ENCODE data around the gene AGFG2. TPM values are rescaled to one million over a fixed set of nuclear protein-coding genes. Genes with fewer than 3 reads are reported as not detected.
A peak's percentile ranks its signal among the peaks of the same experiment; 100 is the strongest.

AGFG2 gene
- total and polyA plus RNA-seq, 2 of the 13 experiments (the other 11 are each of a cell fraction or from before 2014, with no cell fraction given), result 125 to 132 TPM

GRCh38 chr7:100567751-100568175 lies 28.8 kb downstream of the AGFG2 start (continued):
- no peak for TF ChIP-seq BCL6 (CRISPR knock-in tag; IDR thresholded peaks at IDR 0.05)
- no peak for TF ChIP-seq E2F5 (CRISPR knock-in tag; conservative IDR thresholded peaks at IDR 0.05)
- peak; percentile 89 for TF ChIP-seq RFX3 (CRISPR knock-in tag; IDR thresholded peaks at IDR 0.05)
- no peak for TF ChIP-seq ZNF510 (CRISPR knock-in tag; IDR thresholded peaks at IDR 0.05; ENCODE audit: low read depth)

DNA sequence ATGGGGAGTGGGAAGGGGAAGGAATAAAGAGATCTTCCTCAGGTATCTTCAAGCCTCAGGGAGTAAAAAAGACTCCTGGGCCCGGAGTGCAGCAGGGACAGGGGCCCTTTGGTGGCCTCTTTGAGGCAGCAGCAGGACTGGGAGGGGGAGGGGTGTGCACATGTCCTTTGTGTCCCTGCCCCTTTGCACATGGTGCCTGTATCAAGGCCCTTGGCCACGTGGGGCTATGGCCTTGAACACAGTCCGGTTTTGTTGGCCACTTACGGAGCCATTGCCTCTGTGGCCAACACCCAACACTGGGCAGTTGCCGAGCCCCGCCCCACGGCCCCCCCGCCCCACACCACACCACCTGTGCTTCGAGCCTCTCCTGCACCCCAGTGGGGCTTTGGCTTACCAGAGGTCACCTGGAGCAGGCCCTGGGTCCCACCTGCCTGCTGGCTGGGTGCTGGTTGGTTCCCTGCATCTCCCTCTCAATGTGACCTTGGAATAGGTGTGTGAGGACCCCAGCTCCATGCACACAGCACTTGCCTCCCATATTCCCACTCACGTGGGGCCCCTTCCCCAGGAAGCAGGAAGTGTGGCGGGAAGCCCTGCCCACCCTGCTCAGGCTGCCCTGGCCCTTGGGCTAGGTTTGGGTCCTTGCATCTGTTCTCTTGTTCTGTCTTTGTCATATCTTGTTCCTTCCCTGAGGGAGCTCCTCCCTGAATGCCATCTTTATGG lies 29.3 kb downstream of the AGFG2 start:
- ChIA-PET POLR2A (interaction anchor here (0.7 to 3.6 kb wide), 9 partner anchors 9 to 132 kb away, joined by 3 to 33 read pairs (median 8); partner anchors contain the start of genes AGFG2, FBXO24, GNB2 and LRCH4), CTCF (ENCODE audit: low intra/inter-chr PET ratio, low total read pairs) (interaction anchor here (1.1 to 1.5 kb wide), 2 partner anchors 9 to 85 kb away, joined by 3 read pairs; partner anchors contain the start of gene NYAP1)
- FAIRE-seq, result peak; percentile 89
- DNase-seq (ENCODE audit: low spot score), result peak; percentile 93
- H3K79me2 ChIP-seq (ENCODE audit: insufficient read depth, low read length), result no peaks in the 10 kb centered on the region
- H3K4me3 ChIP-seq (replicated peaks in 1 of 3; ENCODE audit: insufficient read depth in 1 of 3, low read depth in 2 of 3, low read length in 3 of 3), result peak overlapping the region in 1 of 3 experiments; percentile 47; a peak in 2 of 6 replicates
- in situ Hi-C loops (cut with HindIII; ENCODE audit: extremely low pct_ligation_motif_present, low pct_unique_long_range_greater_than_20kb) (loop anchor here (5.0 kb wide), 1 partner anchor 81 kb away; no protein-coding TSS in a partner anchor), intact Hi-C loops (cut with micrococcal nuclease; ENCODE audit: unreplicated experiment) (no loop called here)
- H3K9me3 ChIP-seq (ENCODE audit: low read length), result no peaks in the 10 kb centered on the region
- peaks cover 14% of the 10 kb centered on the region; the same call in 1 of the 2 replicates for H4K20me1 ChIP-seq (ENCODE audit: insufficient read depth, low read length)
- peak; percentile 8 for ATAC-seq
- no peak overlapping the region for H2AFZ ChIP-seq (ENCODE audit: low read length)
- H3K27me3 ChIP-seq (ENCODE audit: control insufficient read depth in 1 of 2, insufficient read depth in 2 of 2, low read length in 2 of 2), result no peaks in the 10 kb centered on the region
- peaks cover 9 to 24% of the 10 kb centered on the region in 2 experiments for H3K36me3 ChIP-seq (replicated peaks in 1 of 2; ENCODE audit: control insufficient read depth in 1 of 2, insufficient read depth in 2 of 2, low read length in 2 of 2)
- BruUV-seq (replicated peaks), result no TSS peak
- H3K4me2 ChIP-seq (ENCODE audit: low read depth, low read length), result peak overlapping the region; percentile 78
- H3K27ac ChIP-seq (ENCODE audit: extremely low read length, insufficient read depth, low read length), result peak overlapping the region; percentile 99
- H3K9ac ChIP-seq (ENCODE audit: insufficient read depth, low read depth, low read length), result peak overlapping the region; percentile 73
- peaks cover 99% of the 10 kb centered on the region for H3K4me1 ChIP-seq (ENCODE audit: insufficient read depth, low read length)
- 20% methylated on average over 2 of the region's 11 CpGs for WGBS (ENCODE audit: low lambda C conversion rate)
- TF ChIP-seq, protein P1, sequence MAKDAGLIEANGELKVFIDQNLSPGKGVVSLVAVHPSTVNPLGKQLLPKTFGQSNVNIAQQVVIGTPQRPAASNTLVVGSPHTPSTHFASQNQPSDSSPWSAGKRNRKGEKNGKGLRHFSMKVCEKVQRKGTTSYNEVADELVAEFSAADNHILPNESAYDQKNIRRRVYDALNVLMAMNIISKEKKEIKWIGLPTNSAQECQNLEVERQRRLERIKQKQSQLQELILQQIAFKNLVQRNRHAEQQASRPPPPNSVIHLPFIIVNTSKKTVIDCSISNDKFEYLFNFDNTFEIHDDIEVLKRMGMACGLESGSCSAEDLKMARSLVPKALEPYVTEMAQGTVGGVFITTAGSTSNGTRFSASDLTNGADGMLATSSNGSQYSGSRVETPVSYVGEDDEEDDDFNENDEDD (CRISPR knock-in tag; IDR thresholded peaks at IDR 0.05; ENCODE audit: borderline replicate concordance), result peak; percentile 89
- TF ChIP-seq HMGA1 (CRISPR knock-in tag; conservative IDR thresholded peaks at IDR 0.05) (no peak), ZMAT3 (CRISPR knock-in tag; conservative IDR thresholded peaks at IDR 0.05) (peak; percentile 87), NFKB2 (CRISPR knock-in tag; IDR thresholded peaks at IDR 0.05; ENCODE audit: borderline replicate concordance) (peak; percentile 77; the same call in 1 of the 2 replicates), MED1 (CRISPR knock-in tag; IDR thresholded peaks at IDR 0.05) (peak; percentile 91), ZIK1 (CRISPR knock-in tag; IDR thresholded peaks at IDR 0.05; ENCODE audit: borderline replicate concordance, low read depth) (peak; percentile 79; the same call in 1 of the 2 replicates), TCF7L2 (IDR thresholded peaks at IDR 0.05; ENCODE audit: low read depth, low read length) (no peak), KMT2A (CRISPR knock-in tag; IDR thresholded peaks at IDR 0.05) (no peak; the same call in 1 of the 2 replicates), ZNF343 (CRISPR knock-in tag; IDR thresholded peaks at IDR 0.05) (peak; percentile 81; the same call in 1 of the 2 replicates), REPIN1 (CRISPR knock-in tag; IDR thresholded peaks at IDR 0.05; ENCODE audit: borderline replicate concordance, low read depth) (peak; percentile 84; the same call in 1 of the 2 replicates), ARNT2 (CRISPR knock-in tag; IDR thresholded peaks at IDR 0.05; ENCODE audit: low read depth) (peak; percentile 91), KDM4B (CRISPR knock-in tag; IDR thresholded peaks at IDR 0.05) (peak; percentile 15; the same call in 1 of the 2 replicates), ZNF451 (CRISPR knock-in tag; IDR thresholded peaks at IDR 0.05) (no peak; the same call in 1 of the 2 replicates), PAF1 (CRISPR knock-in tag; IDR thresholded peaks at IDR 0.05) (peak; percentile 98), DMTF1 (CRISPR knock-in tag; IDR thresholded peaks at IDR 0.05) (no peak)
